DOHH2 (cell line): ENCODE data around the gene TSHZ2.

Experiments used
- CTCF ChIP-seq: fragments of 200-600 bp; sonication (generic); IDR thresholded peaks from one replicate; pipeline ENCODE4 v1.5.1; 2014; ENCODE audit warnings: antibody characterized with exemption, mild to moderate bottlenecking, low read depth, low read length; ENCODE audit not compliant: poor library complexity, severe bottlenecking
- EZH2phosphoT487 ChIP-seq: fragments of 200-600 bp; sonication (generic); IDR thresholded peaks from 2 replicates; pipeline ENCODE4 v1.6.1; 2017; ENCODE audit warnings: borderline replicate concordance, mild to moderate bottlenecking, antibody characterized with exemption, low read length, moderate library complexity, mixed read lengths

- TF ChIP-seq EZH2phosphoT487 (no peak), CTCF (no peak)
Measured at GRCh38 chr20:53270792-53271375, 298.7 kb downstream of the TSHZ2 start.
